Measurements from ENCODE around the gene TUBD1.

DNA sequence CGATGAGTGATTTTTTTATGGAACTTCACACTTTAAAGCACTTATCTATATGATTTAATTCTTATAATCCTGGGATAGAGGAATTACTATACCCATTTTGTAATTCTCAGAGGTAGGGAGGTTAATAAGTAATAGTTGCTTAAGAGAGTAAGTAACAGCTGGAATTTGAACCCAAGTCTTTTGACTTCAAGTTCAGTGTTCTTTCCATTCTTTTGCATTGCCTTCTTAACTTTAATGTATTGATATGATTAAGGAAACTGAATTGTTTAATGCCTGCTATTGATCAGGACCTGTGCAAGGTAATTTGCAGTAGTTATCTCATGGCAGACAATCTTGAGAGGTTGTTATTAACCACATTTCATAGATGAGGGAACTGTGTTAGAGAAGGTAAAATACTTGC, 78.5 kb downstream of the TUBD1 start:
- TF ChIP-seq EZH2 (IDR thresholded peaks at IDR 0.05; ENCODE audit: borderline replicate concordance, low read depth, low read length, poor library complexity, severe bottlenecking) (no peak), CTCF (conservative IDR thresholded peaks at IDR 0.05; ENCODE audit: low read depth, low read length) (no peak)

Measured in A673 (cell line).